CD4-positive, alpha-beta T cell (primary cell): ENCODE data around the gene BRD1. TPM values are rescaled to one million over a fixed set of nuclear protein-coding genes. Genes with fewer than 3 reads are reported as not detected.

Experiments
- ATAC-seq: fragments of 200-7000 bp; cut with Tn5 transposase; one replicate; pipeline ENCODE4 v1.10.0; 2022; ENCODE audit warnings: mild to moderate bottlenecking; ENCODE audit not compliant: poor library complexity
- CTCF ChIA-PET: fragments of 350-600 bp; sonication (Branson Sonifier 250); formaldehyde crosslinking; loops from one replicate; lab custom pipeline; 2021; ENCODE audit warnings: antibody characterized with exemption, inconsistent platforms; lab: Charles Lee
- POLR2A ChIA-PET: fragments of 350-600 bp; sonication (Branson Sonifier 250); formaldehyde crosslinking; loops from one replicate; lab custom pipeline; 2021; ENCODE audit warnings: antibody characterized with exemption, inconsistent platforms; lab: Charles Lee
- DNase-seq, 14 experiments: peaks; one replicate each; pipeline ENCODE4 v3.0.0-alpha.2; 2013 to 2020; ENCODE audit warnings: mixed read lengths in 2 of 14
- H3K27ac ChIP-seq, 2 donors: one replicate each; pipeline versions ENCODE4 v1.5.1 to v1.7.0; 2013; ENCODE audit warnings: low read length in 2 of 2, low read depth in 1 of 2, mild to moderate bottlenecking in 1 of 2
- H3K27me3 ChIP-seq, 2 experiments: 1 replicate in 1 of 2; 2 replicates in 1 of 2; pipeline versions ENCODE4 v1.6.1 to v1.7.0; 2013; ENCODE audit warnings: low read length in 2 of 2, control low read depth in 1 of 2, mild to moderate bottlenecking in 1 of 2, moderate library complexity in 1 of 2; ENCODE audit not compliant: insufficient read depth in 2 of 2, control insufficient read depth in 1 of 2
- H3K36me3 ChIP-seq: one replicate; pipeline ENCODE4 v1.6.1; 2013; ENCODE audit warnings: low read length, control low read depth; ENCODE audit not compliant: insufficient read depth
- H3K4me1 ChIP-seq: one replicate; pipeline ENCODE4 v1.6.1; 2013; ENCODE audit warnings: low read length, control low read depth; ENCODE audit not compliant: insufficient read depth
- H3K4me3 ChIP-seq: one replicate; pipeline ENCODE4 v1.5.1; 2013; ENCODE audit warnings: mild to moderate bottlenecking, low read length, moderate library complexity
- H3K9me3 ChIP-seq, 2 experiments: 1 replicate in 1 of 2; 2 replicates in 1 of 2; pipeline versions ENCODE4 v1.6.1 to v1.7.0; 2013; ENCODE audit warnings: low read length in 2 of 2, mild to moderate bottlenecking in 2 of 2, control low read depth in 1 of 2, moderate library complexity in 1 of 2; ENCODE audit not compliant: control insufficient read depth in 1 of 2, insufficient read depth in 1 of 2
- H3K27ac Mint-ChIP-seq: one replicate; pipeline ENCODE4 v1.8.0; 2020; ENCODE audit warnings: mixed read lengths
- H3K27me3 Mint-ChIP-seq: one replicate; pipeline ENCODE4 v1.8.0; 2021; ENCODE audit warnings: mixed read lengths
- H3K36me3 Mint-ChIP-seq: one replicate; pipeline ENCODE4 v1.8.0; 2021; ENCODE audit warnings: low read depth, mixed read lengths
- H3K4me1 Mint-ChIP-seq: one replicate; pipeline ENCODE4 v1.8.0; 2021; ENCODE audit warnings: low read depth, mixed read lengths
- H3K4me3 Mint-ChIP-seq: one replicate; pipeline ENCODE4 v1.8.0; 2020; ENCODE audit warnings: mild to moderate bottlenecking, mixed read lengths
- H3K9me3 Mint-ChIP-seq: one replicate; pipeline ENCODE4 v1.8.0; 2020; ENCODE audit warnings: mixed read lengths
- intact Hi-C, 2 experiments: fragments of 100-400 bp; cut with DNase I in 1 of 2; cut with micrococcal nuclease in 1 of 2; formaldehyde crosslinking; loops; one replicate each; pipeline versions ENCODE4 v1.15.1 to v1.9.0; 2023 to 2025; cut with DNase I, micrococcal nuclease
- total RNA-seq, 174 experiments: library from RNA in 2 of 174; stranded (reverse) in 2 of 174; gene quantifications; one replicate each; pipeline ENCODE4 v1.2.3 and lab custom pipeline; 2021 to 2026
- TF ChIP-seq, protein P1 (sequence below): fragments of 200-600 bp; IDR thresholded peaks from one replicate; pipeline ENCODE4 v1.8.0; 2022; ENCODE audit warnings: antibody characterized with exemption, mild to moderate bottlenecking

Gene BRD1
- total RNA-seq, 2 experiments from 2014 or later: 129 to 130 TPM

DNA sequence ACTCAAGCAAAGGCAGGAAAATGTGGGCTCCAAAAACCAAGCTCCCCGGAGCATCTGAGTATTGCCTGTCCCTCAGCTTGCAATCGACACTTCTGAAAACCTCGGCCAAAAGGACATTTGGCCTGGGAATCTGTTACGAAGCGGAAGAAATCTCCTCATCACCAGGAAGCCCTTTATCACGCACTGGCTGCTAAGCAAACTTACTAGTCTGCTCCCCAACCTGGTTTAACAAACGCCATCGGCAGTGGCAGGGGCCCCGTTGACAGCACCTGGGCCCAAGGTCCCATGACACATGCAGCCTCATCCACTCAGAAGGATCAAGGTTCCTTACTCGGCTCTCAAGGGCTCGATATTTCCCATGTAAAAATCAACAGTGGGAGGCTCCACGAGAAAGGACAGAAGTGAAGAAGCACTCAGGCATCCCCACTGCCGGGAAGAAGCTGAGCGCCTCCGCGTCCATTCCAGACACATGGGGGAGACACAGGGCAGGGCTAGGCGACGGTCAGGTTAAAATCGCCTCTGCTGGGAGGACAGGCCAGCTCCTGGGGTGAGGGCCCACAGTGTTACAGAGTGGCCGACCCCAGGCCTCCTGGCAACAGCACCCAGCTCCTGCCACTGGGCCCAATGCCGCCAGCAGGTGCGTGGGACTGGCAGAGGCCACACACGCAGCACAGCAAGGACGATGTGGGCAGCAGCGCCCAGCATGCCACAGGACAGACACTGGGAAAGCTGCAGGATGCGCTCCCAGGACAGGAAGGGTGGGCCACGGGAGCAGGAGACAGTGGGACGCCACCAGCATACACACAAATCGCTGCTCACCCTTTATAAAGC is 27.1 kb downstream of the BRD1 start:
- intact Hi-C loops: loop anchor here in 1 of 2 experiments (10.0 kb wide), 1 partner anchor 54 kb away; the partner anchor contains the start of gene ZBED4
- Histone ChIP-seq H3K9me3 (no peaks in the 10 kb centered on the region), H3K27me3 (no peaks in the 10 kb centered on the region), H3K27ac (no peak overlapping the region), H3K4me3 (no peak overlapping the region), H3K4me1 (peaks cover 51% of the 10 kb centered on the region), H3K36me3 (peaks cover 85% of the 10 kb centered on the region)
- Mint-ChIP-seq H3K27me3 (no peaks in the 10 kb centered on the region), H3K4me3 (peak overlapping the region; percentile 45), H3K36me3 (peaks cover 78% of the 10 kb centered on the region), H3K9me3 (no peaks in the 10 kb centered on the region), H3K4me1 (peaks cover 22% of the 10 kb centered on the region), H3K27ac (no peak overlapping the region)
- ChIA-PET CTCF (no interaction called here), POLR2A (interaction anchor here (0.6 kb wide), 1 partner anchor 38 kb away, joined by 3 read pairs; no protein-coding TSS in a partner anchor)
- DNase-seq (no peak), ATAC-seq (no peak)
- TF ChIP-seq, protein P1, sequence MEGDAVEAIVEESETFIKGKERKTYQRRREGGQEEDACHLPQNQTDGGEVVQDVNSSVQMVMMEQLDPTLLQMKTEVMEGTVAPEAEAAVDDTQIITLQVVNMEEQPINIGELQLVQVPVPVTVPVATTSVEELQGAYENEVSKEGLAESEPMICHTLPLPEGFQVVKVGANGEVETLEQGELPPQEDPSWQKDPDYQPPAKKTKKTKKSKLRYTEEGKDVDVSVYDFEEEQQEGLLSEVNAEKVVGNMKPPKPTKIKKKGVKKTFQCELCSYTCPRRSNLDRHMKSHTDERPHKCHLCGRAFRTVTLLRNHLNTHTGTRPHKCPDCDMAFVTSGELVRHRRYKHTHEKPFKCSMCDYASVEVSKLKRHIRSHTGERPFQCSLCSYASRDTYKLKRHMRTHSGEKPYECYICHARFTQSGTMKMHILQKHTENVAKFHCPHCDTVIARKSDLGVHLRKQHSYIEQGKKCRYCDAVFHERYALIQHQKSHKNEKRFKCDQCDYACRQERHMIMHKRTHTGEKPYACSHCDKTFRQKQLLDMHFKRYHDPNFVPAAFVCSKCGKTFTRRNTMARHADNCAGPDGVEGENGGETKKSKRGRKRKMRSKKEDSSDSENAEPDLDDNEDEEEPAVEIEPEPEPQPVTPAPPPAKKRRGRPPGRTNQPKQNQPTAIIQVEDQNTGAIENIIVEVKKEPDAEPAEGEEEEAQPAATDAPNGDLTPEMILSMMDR: no peak

DNA sequence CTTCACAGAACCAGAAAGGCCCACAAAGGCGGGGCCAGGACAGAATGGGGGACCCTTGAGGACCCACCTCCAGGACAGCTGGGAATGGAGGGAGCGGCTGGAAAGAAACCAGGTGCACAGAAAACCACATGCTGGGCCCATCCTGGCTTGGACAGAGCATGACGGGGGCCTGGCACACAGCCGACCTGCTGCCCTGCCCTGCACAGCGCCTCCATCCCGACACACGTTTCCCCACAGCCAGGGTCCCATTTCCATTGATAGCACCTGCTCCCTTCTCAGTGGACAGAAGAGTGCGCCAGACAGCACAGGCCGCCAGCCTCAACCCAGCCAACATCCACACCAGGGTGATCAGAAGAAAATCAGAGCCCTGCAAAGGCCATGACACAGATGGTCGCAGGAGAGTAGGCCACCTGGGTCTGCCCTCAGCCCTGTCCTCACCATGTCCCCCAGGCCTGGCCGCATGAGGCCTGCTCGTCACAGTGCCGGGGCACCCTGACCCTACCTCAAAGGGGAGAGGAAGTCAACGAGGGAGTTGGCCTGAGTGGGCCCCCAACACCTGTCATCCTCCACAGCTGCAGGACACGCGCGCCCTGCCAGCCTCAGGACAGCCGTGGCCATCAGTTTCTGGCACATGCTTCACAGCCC is 28.1 kb downstream of the BRD1 start:
- H3K4me1 Mint-ChIP-seq: peaks cover 29% of the 10 kb centered on the region
- intact Hi-C loops: loop anchor here in 1 of 2 experiments (10.0 kb wide), 1 partner anchor 55 kb away; the partner anchor contains the start of gene ZBED4
- TF ChIP-seq, protein P1: no peak
- no peaks in the 10 kb centered on the region for H3K27me3 Mint-ChIP-seq
- CTCF ChIA-PET: no interaction called here
- peaks cover 43% of the 10 kb centered on the region for H3K4me1 ChIP-seq
- ATAC-seq (no peak), DNase-seq (no peak)
- peaks cover 83% of the 10 kb centered on the region for H3K36me3 Mint-ChIP-seq
- H3K27me3 ChIP-seq: no peaks in the 10 kb centered on the region
- peaks cover 91% of the 10 kb centered on the region for H3K36me3 ChIP-seq
- H3K27ac Mint-ChIP-seq: no peak overlapping the region
- H3K4me3 ChIP-seq: no peak overlapping the region
- H3K27ac ChIP-seq: no peak overlapping the region
- POLR2A ChIA-PET: no interaction called here
- no peak overlapping the region for H3K4me3 Mint-ChIP-seq
- H3K9me3 Mint-ChIP-seq: no peaks in the 10 kb centered on the region
- H3K9me3 ChIP-seq: no peaks in the 10 kb centered on the region

DNA sequence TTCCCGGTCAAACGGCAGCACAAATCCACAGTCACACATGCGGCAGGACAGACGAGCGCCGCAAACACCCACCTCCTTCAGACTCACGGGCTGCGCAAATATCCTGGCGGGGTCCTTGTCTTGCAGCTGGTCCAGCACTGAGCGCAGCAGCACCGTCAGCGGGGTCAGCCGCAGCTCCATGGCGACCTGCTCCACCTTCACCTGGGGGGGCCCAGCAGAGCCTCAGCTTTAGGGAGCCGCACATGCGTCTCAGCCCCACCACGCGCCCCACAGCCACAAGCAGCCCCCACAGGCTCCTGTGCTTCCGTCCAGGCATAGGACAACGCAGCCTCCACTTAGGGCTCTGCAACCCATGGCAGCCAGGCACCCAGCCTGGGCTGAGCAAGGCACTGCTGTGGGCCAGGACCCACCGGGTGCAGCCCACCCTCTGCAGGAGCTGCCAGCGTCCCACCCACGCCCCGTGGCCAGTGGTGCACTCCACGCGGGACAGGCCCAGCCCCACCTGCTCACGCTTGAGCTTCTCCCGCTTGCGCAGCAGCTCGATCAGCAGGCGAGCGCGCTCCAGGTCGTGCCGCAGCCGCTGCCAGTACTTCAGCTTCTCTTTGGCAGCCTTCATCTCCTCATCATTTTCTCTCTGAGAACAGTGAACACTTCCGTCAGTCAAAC is 29.1 kb downstream of the BRD1 start:
- intact Hi-C loops: no loop called here
- no peak for DNase-seq
- Mint-ChIP-seq H3K9me3 (no peaks in the 10 kb centered on the region), H3K27ac (peak overlapping the region; percentile 57), H3K36me3 (peaks cover 81% of the 10 kb centered on the region), H3K27me3 (no peaks in the 10 kb centered on the region), H3K4me1 (peaks cover 24% of the 10 kb centered on the region), H3K4me3 (no peak overlapping the region)
- Histone ChIP-seq H3K4me3 (no peak overlapping the region), H3K27me3 (no peaks in the 10 kb centered on the region), H3K27ac (no peak overlapping the region), H3K36me3 (peaks cover 91% of the 10 kb centered on the region), H3K4me1 (peaks cover 38% of the 10 kb centered on the region), H3K9me3 (no peaks in the 10 kb centered on the region)
- TF ChIP-seq, protein P1: no peak
- CTCF ChIA-PET: no interaction called here
- POLR2A ChIA-PET: no interaction called here
- ATAC-seq: no peak
